WERI-Rb-1 (cell line): Measurements from ENCODE around the gene WWP2.

Experiments
- DNase-seq: peaks from one replicate; pipeline ENCODE4 v3.0.0-alpha.2; 2020
- H3K27ac ChIP-seq: fragments of 250-450 bp; sonication (Bioruptor Pico); 2 replicates; pipeline ENCODE4 v1.5.1; 2020; ENCODE audit warnings: mild to moderate bottlenecking, moderate library complexity
- H3K27me3 ChIP-seq: fragments of 250-450 bp; sonication (Bioruptor Pico); 2 replicates; pipeline ENCODE4 v1.5.1; 2021; ENCODE audit warnings: mild to moderate bottlenecking, low read depth, moderate library complexity; ENCODE audit not compliant: insufficient read depth, severe bottlenecking
- H3K36me3 ChIP-seq: fragments of 250-450 bp; sonication (Bioruptor Pico); 2 replicates; pipeline ENCODE4 v1.5.1; 2020; ENCODE audit warnings: mild to moderate bottlenecking, moderate library complexity
- H3K4me3 ChIP-seq: 2 replicates; pipeline ENCODE4 v1.5.1; 2011; ENCODE audit warnings: low read depth, mild to moderate bottlenecking, control low read depth, low read length
- H3K9me3 ChIP-seq: fragments of 250-450 bp; sonication (Bioruptor Pico); 2 replicates; pipeline ENCODE4 v1.5.1; 2021; ENCODE audit warnings: mild to moderate bottlenecking, moderate library complexity; ENCODE audit not compliant: severe bottlenecking
- CTCF ChIP-seq: IDR thresholded peaks from 2 replicates; pipeline ENCODE4 v1.5.1; 2011; ENCODE audit warnings: low read depth, mild to moderate bottlenecking, control low read depth, inconsistent platforms, low read length

The WWP2 gene

GRCh38 chr16:69721441-69721957 lies 40.6 kb upstream of the WWP2 start:
- Histone ChIP-seq H3K36me3 (no peaks in the 10 kb centered on the region), H3K9me3 (no peaks in the 10 kb centered on the region), H3K27ac (no peak overlapping the region), H3K27me3 (no peaks in the 10 kb centered on the region), H3K4me3 (no peak overlapping the region)
- DNase-seq, result no peak
- no peak for TF ChIP-seq CTCF

GRCh38 chr16:69724414-69724873 lies 37.7 kb upstream of the WWP2 start:
- no peak overlapping the region for H3K4me3 ChIP-seq
- H3K9me3 ChIP-seq, result no peaks in the 10 kb centered on the region
- no peaks in the 10 kb centered on the region for H3K36me3 ChIP-seq
- H3K27ac ChIP-seq, result no peak overlapping the region
- no peaks in the 10 kb centered on the region for H3K27me3 ChIP-seq
- no peak for TF ChIP-seq CTCF
- no peak for DNase-seq

GRCh38 chr16:69724981-69725479 lies 37.1 kb upstream of the WWP2 start:
- no peaks in the 10 kb centered on the region for H3K27me3 ChIP-seq
- DNase-seq, result no peak
- H3K36me3 ChIP-seq, result no peaks in the 10 kb centered on the region
- no peak for TF ChIP-seq CTCF
- peak overlapping the region; percentile 12 for H3K27ac ChIP-seq
- no peak overlapping the region for H3K4me3 ChIP-seq
- H3K9me3 ChIP-seq, result no peaks in the 10 kb centered on the region

GRCh38 chr16:69725480-69726312 lies 36.4 kb upstream of the WWP2 start:
- Histone ChIP-seq H3K27me3 (no peaks in the 10 kb centered on the region), H3K27ac (peak overlapping the region; percentile 80), H3K9me3 (no peaks in the 10 kb centered on the region), H3K36me3 (no peaks in the 10 kb centered on the region), H3K4me3 (peak overlapping the region; percentile 63)
- DNase-seq, result no peak
- no peak for TF ChIP-seq CTCF

GRCh38 chr16:69726313-69727060 lies 35.6 kb upstream of the WWP2 start, which contains the start of gene NQO1:
TSS of gene NQO1 (minus strand) at chr16:69726560. CDS start at chr16:69726439, 121 bp downstream.
- Histone ChIP-seq H3K4me3 (peak within 1 kb of the TSS; percentile 63), H3K27ac (peak within 1 kb of the TSS; percentile 80), H3K36me3 (no peaks in the 10 kb centered on the region), H3K27me3 (no peaks in the 10 kb centered on the region), H3K9me3 (no peaks in the 10 kb centered on the region)
- TF ChIP-seq CTCF, result no peak
- peak; percentile 95 for DNase-seq
